Colonic mucosa (tissue), 4 donors: ENCODE results near the gene MAP3K15. TPM values are rescaled to one million over a fixed set of nuclear protein-coding genes. Genes with fewer than 3 reads are reported as not detected.

Source experiments
- DNase-seq: peaks from one replicate; pipeline ENCODE4 v3.0.0-alpha.2; 2020
- H3K27ac ChIP-seq: fragments of 200-600 bp; one replicate; pipeline ENCODE4 v1.8.0; 2021
- H3K27me3 ChIP-seq: fragments of 200-600 bp; one replicate; pipeline ENCODE4 v1.8.0; 2021
- H3K36me3 ChIP-seq: fragments of 200-600 bp; one replicate; pipeline ENCODE4 v1.8.0; 2021
- H3K4me1 ChIP-seq: fragments of 200-600 bp; one replicate; pipeline ENCODE4 v1.8.0; 2021; ENCODE audit warnings: mild to moderate bottlenecking
- H3K4me3 ChIP-seq: fragments of 200-600 bp; one replicate; pipeline ENCODE4 v1.8.0; 2021
- H3K9ac ChIP-seq, 2 donors: one replicate each; pipeline ENCODE4 v1.7.0; 2013; ENCODE audit warnings: control low read depth in 2 of 2, low read depth in 2 of 2, low read length in 2 of 2
- H3K9me3 ChIP-seq: fragments of 200-600 bp; one replicate; pipeline ENCODE4 v1.8.0; 2021
- intact Hi-C: fragments of 100-400 bp; cut with DNase I; formaldehyde crosslinking; loops from one replicate; pipeline ENCODE4 v1.14.1; 2022
- total RNA-seq, 2 donors: library from RNA; stranded (reverse); fragmentation: NEBNext Ultra II Directional in 1 of 2; extraction: Animal tissue kit (Norgen Biotek cat#: 25700) in 1 of 2; gene quantifications; one replicate each; pipeline ENCODE4 v1.2.1, GENCODE V29; 2021
- TF ChIP-seq, protein P1 (sequence below): fragments of 200-600 bp; IDR thresholded peaks from one replicate; pipeline ENCODE4 v1.8.0; 2022; ENCODE audit warnings: antibody characterized with exemption, mild to moderate bottlenecking
- donor health status: healthy.
- donor health status: DM: no; HTN: no; CAD: no.
- donor health status: DM: no; HTN: no; CAD: no.

Gene MAP3K15
- total RNA-seq, 2 donors from 2014 or later = 0.25 TPM; not detected in 1

DNA sequence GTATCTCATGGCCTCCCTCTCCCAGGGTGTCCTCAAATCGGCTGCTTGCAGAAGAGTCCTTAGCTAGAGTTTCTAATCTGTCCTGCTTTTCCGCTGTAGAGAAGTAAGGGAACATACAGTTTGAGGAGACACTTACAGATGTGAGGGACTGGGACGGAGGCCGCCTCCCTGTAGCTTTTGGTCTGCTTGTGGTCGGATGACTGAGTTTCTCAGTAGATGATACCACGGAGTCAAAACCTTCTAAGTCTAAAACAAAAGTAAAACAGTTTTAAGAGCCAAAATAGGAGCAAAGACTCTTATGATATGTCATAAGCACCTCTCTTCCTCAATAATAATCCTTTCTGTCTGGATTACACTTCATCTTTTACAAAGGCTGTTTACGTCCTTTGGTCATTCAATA is 34.5 kb upstream of the MAP3K15 start:
- Histone ChIP-seq H3K36me3 (no peaks in the 10 kb centered on the region), H3K9ac (no peak overlapping the region), H3K27ac (no peak overlapping the region), H3K27me3 (no peaks in the 10 kb centered on the region), H3K4me3 (no peak overlapping the region), H3K4me1 (no peaks in the 10 kb centered on the region), H3K9me3 (no peaks in the 10 kb centered on the region)
- intact Hi-C loops = loop anchor here (5.0 kb wide), 2 partner anchors 332 to 517 kb away; no protein-coding TSS in a partner anchor
- DNase-seq = no peak
- TF ChIP-seq, protein P1, sequence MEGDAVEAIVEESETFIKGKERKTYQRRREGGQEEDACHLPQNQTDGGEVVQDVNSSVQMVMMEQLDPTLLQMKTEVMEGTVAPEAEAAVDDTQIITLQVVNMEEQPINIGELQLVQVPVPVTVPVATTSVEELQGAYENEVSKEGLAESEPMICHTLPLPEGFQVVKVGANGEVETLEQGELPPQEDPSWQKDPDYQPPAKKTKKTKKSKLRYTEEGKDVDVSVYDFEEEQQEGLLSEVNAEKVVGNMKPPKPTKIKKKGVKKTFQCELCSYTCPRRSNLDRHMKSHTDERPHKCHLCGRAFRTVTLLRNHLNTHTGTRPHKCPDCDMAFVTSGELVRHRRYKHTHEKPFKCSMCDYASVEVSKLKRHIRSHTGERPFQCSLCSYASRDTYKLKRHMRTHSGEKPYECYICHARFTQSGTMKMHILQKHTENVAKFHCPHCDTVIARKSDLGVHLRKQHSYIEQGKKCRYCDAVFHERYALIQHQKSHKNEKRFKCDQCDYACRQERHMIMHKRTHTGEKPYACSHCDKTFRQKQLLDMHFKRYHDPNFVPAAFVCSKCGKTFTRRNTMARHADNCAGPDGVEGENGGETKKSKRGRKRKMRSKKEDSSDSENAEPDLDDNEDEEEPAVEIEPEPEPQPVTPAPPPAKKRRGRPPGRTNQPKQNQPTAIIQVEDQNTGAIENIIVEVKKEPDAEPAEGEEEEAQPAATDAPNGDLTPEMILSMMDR = no peak

DNA sequence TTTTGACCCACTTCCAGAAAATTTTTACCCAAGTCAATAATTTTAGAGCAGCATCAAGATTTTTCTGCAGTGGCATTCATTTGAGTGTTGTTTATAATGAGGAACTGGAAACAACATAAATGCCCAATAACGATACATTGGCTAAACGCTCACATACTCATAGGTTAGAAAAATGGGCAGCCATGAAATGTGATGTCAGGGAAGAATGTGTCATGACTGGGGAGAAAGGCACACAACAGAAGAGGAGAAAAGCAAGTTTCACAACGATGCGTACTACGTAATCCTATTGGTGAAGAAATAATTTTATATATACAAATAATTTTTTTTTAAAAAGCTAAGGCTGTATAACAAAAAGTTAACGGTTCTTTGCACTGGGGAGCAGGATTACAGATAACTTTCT is 33.6 kb upstream of the MAP3K15 start:
- DNase-seq = no peak
- H3K4me3 ChIP-seq = no peak overlapping the region
- no peaks in the 10 kb centered on the region for H3K9me3 ChIP-seq
- no peaks in the 10 kb centered on the region for H3K36me3 ChIP-seq
- H3K27me3 ChIP-seq = no peaks in the 10 kb centered on the region
- H3K27ac ChIP-seq = no peak overlapping the region
- no peaks in the 10 kb centered on the region for H3K4me1 ChIP-seq
- no peak overlapping the region for H3K9ac ChIP-seq
- intact Hi-C loops = loop anchor here (5.0 kb wide), 2 partner anchors 333 to 518 kb away; no protein-coding TSS in a partner anchor
- TF ChIP-seq, protein P1 = no peak

DNA sequence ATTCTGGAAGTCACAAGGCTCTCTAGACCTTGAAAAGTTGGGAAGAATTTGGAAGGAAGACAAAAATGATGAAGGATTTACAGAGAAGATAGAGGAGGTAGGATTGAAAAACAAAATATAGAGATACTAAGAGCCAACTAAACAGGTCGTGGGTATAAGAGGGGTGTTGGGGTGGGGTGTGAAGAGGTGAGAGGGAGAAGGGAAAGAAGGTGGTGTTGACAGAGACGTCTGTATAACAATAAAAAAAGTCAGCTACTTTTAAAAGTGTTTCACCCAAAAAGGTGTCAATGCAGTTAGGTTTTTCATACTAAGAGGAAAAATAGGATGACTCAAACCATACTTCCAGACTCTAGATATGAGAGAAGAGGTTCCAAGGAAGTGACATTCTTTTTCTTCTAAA is 33.0 kb upstream of the MAP3K15 start:
- Histone ChIP-seq H3K9ac (no peak overlapping the region), H3K27ac (no peak overlapping the region), H3K27me3 (no peaks in the 10 kb centered on the region), H3K36me3 (no peaks in the 10 kb centered on the region), H3K4me1 (no peaks in the 10 kb centered on the region), H3K9me3 (no peaks in the 10 kb centered on the region), H3K4me3 (no peak overlapping the region)
- intact Hi-C loops = loop anchor here (5.0 kb wide), 2 partner anchors 334 to 519 kb away; no protein-coding TSS in a partner anchor
- TF ChIP-seq, protein P1 = no peak
- no peak for DNase-seq

DNA sequence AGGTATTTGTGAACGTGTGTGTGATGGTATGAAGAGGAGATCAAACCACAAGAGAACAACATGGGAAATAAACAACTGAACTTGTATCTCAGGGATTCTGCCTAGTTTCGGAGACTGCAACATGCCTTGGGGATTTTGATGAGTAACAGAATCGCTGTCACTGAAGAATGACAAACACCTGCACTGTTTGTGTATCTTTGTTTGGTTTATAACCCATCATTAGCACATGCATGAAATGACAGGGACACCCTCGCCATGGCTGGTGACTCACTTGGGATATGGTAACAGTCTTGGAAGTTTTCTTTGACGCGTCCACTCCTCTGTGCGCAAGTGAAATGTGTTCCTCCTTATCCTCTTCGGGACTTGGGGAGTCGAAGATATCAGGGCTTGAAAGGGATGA is 30.3 kb upstream of the MAP3K15 start:
- TF ChIP-seq, protein P1 = no peak
- Histone ChIP-seq H3K4me1 (no peaks in the 10 kb centered on the region), H3K9ac (no peak overlapping the region), H3K36me3 (no peaks in the 10 kb centered on the region), H3K9me3 (no peaks in the 10 kb centered on the region), H3K27ac (no peak overlapping the region), H3K4me3 (no peak overlapping the region), H3K27me3 (no peaks in the 10 kb centered on the region)
- intact Hi-C loops = loop anchor here (5.0 kb wide), 2 partner anchors 337 to 522 kb away; no protein-coding TSS in a partner anchor
- DNase-seq = no peak

DNA sequence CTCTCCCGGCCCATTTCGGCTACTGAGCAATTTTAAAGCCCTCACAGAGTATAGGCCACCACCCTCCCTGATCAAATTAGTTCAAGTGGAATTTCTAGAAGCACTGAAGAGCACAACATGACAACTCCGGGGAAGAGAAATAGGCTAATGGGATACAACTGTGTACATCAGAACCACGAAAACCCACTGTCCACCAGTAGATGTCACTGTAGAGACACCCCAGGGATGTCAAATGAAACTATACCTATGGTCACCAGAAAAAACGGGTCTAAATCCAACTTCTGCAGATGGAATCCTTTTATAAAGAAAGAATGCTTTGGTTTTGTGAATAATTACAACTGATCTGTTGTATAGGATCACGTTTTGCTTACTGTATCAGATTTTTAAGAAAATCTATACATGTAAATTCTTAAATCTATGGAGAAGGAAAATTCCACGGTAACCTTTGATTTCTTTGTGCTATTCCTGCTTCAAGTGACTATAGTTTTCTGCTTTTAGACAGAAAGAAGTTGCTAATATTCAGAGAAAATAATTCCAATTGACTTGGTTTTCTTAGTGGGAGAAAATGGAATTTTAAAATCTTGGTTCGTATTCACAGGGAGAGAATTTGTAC is 29.5 kb upstream of the MAP3K15 start:
- Histone ChIP-seq H3K27ac (no peak overlapping the region), H3K27me3 (no peaks in the 10 kb centered on the region), H3K4me1 (no peaks in the 10 kb centered on the region), H3K9ac (no peak overlapping the region), H3K4me3 (no peak overlapping the region), H3K36me3 (no peaks in the 10 kb centered on the region), H3K9me3 (no peaks in the 10 kb centered on the region)
- intact Hi-C loops = loop anchor here (5.0 kb wide), 2 partner anchors 338 to 523 kb away; no protein-coding TSS in a partner anchor
- peak; percentile 59 for DNase-seq
- TF ChIP-seq, protein P1 = peak; percentile 72
